Measurements from ENCODE around the gene ANKRD55.
A peak's percentile ranks its signal among the peaks of the same experiment; 100 is the strongest.

ANKRD55 gene

DNA sequence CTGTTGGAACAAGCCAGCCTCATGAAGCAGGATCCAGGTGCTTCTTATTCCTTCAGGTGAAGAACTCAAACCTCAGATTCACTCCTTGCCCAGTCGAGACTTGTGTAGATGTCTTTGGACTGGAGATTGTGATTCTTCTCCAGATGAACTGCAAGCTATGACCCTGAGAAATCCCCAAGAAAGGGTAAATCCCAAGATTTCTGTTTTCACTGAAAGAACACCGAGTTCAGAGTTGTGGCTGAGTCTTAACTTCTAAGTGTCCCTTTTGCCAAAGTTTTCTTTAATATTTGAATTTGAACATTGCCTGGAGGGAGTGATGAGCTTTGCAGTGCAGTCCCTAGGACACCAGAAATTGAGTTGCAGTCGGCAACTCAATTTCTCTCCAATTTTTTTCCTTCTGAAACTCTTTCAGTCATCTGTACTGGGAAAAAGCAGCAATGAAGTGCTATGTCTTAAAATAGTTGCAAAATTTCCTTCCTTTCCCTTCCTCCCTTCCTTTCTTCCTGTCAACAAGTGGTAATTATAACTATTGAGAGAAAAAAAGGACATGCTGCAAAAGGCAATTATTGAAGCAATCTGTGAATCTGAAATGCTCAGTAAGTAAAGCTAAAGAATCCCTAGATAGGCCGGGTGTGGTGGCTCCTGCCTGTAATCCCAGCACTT lies 56.1 kb downstream of the ANKRD55 start:
- DNase-seq = no peak
- H2AFZ ChIP-seq (ENCODE audit: low read length) = no peak overlapping the region
- H4K20me1 ChIP-seq (ENCODE audit: insufficient read depth, low read length) = no peaks in the 10 kb centered on the region
- 0 out of 2 replicates have a peak, but pooled peaks cover 4% of the 10 kb centered on the region for H3F3A ChIP-seq (ENCODE audit: insufficient read depth, low read length)
- H3K4me3 ChIP-seq (ENCODE audit: low read length) = no peak overlapping the region
- no peak overlapping the region for H3K9ac ChIP-seq (ENCODE audit: low read length)
- H3K27me3 ChIP-seq (replicated peaks; ENCODE audit: insufficient read depth, low read length) = no peaks in the 10 kb centered on the region
- TF ChIP-seq EZH2 (optimal IDR thresholded peaks at IDR 0.05; ENCODE audit: low read depth, low read length) (no peak), CTCF (IDR thresholded peaks at IDR 0.05; ENCODE audit: low read length) (no peak), EZH2phosphoT487 (IDR thresholded peaks at IDR 0.05; ENCODE audit: low read length) (no peak)
- no peak overlapping the region for H3K27ac ChIP-seq (ENCODE audit: low read length)
- peaks cover 15% of the 10 kb centered on the region for H3K4me1 ChIP-seq (ENCODE audit: low read length)
- H3K9me3 ChIP-seq (replicated peaks; ENCODE audit: insufficient read depth, low read length) = no peaks in the 10 kb centered on the region
- H3K79me2 ChIP-seq (ENCODE audit: low read length) = no peaks in the 10 kb centered on the region
- H3K4me2 ChIP-seq (ENCODE audit: low read depth, low read length) = no peak overlapping the region
- H3K9me2 ChIP-seq (replicated peaks; ENCODE audit: insufficient read depth, low read length) = no peaks in the 10 kb centered on the region
- H3K36me3 ChIP-seq (replicated peaks; ENCODE audit: insufficient read depth, low read length) = no peaks in the 10 kb centered on the region

DNA sequence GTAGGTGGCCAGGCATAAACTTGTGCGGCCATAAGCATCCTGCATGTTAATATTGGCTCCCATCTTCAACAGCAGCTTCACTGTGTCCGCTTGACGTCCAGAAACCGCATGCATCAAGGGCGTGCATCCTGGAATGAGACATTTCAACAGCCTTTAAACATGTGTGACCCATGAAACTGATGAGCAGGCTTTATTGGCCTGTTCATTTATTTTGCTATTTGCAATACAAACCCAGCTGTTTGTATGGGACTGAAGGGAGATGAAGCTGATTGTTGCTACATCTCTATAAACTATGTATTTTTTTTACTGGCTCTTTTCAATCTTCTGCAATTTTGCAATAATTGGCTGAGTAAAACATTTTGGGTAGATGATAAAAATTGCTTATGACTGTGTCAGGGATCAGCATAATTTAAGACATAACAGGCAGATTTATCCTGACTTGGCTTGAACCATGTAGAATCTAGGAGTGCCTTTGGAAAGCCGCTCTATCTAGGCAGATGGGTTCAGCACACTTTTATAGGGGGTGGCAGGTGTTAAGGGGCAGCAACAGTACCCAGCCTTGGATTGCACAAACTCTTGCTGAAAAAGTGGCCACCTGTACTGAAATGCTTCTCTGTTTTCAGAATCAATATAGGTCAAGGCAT lies 56.9 kb downstream of the ANKRD55 start:
- TF ChIP-seq CTCF (IDR thresholded peaks at IDR 0.05; ENCODE audit: low read length) = no peak
- no peak for TF ChIP-seq EZH2phosphoT487 (IDR thresholded peaks at IDR 0.05; ENCODE audit: low read length)
- TF ChIP-seq EZH2 (optimal IDR thresholded peaks at IDR 0.05; ENCODE audit: low read depth, low read length) = no peak
- Histone ChIP-seq H3K9me3 (replicated peaks; ENCODE audit: insufficient read depth, low read length) (no peaks in the 10 kb centered on the region), H3K4me1 (ENCODE audit: low read length) (peaks cover 15% of the 10 kb centered on the region), H3K9ac (ENCODE audit: low read length) (no peak overlapping the region), H3F3A (ENCODE audit: insufficient read depth, low read length) (0 out of 2 replicates have a peak, but pooled peaks cover 4% of the 10 kb centered on the region), H3K79me2 (ENCODE audit: low read length) (no peaks in the 10 kb centered on the region), H3K4me2 (ENCODE audit: low read depth, low read length) (0 out of 2 replicates have a peak overlapping the region, but pooled peaks have one; percentile 33), H3K27ac (ENCODE audit: low read length) (no peak overlapping the region), H3K9me2 (replicated peaks; ENCODE audit: insufficient read depth, low read length) (no peaks in the 10 kb centered on the region), H2AFZ (ENCODE audit: low read length) (no peak overlapping the region), H3K36me3 (replicated peaks; ENCODE audit: insufficient read depth, low read length) (no peaks in the 10 kb centered on the region), H3K4me3 (ENCODE audit: low read length) (no peak overlapping the region), H3K27me3 (replicated peaks; ENCODE audit: insufficient read depth, low read length) (no peaks in the 10 kb centered on the region), H4K20me1 (ENCODE audit: insufficient read depth, low read length) (no peaks in the 10 kb centered on the region)
- no peak for DNase-seq

DNA sequence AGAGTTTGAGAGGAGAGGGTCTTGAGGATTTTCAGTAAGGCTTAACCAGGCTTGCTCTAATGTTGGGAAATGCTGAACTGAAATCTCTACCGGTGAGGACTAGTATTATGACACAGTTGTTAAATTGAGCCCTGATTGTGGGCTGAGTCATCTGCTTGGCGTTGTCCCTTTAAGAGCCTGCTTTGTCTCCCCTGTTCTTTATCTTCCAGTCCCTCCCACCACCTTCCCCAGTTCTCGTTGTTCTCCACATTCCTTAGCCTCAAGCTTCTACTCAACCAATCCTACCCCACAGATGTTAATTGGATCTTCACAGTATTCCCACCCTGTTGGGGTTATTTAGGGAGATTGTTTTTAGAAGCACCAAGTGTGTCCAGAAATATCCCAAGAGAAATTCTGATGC lies 57.6 kb downstream of the ANKRD55 start:
- Histone ChIP-seq H3K9me3 (replicated peaks; ENCODE audit: insufficient read depth, low read length) (no peaks in the 10 kb centered on the region), H3K9me2 (replicated peaks; ENCODE audit: insufficient read depth, low read length) (no peaks in the 10 kb centered on the region), H3K9ac (ENCODE audit: low read length) (no peak overlapping the region), H3K27me3 (replicated peaks; ENCODE audit: insufficient read depth, low read length) (no peaks in the 10 kb centered on the region), H3K4me2 (ENCODE audit: low read depth, low read length) (peak overlapping the region; percentile 33; the same call in 1 of the 2 replicates), H3K4me1 (ENCODE audit: low read length) (peaks cover 15% of the 10 kb centered on the region), H3F3A (ENCODE audit: insufficient read depth, low read length) (0 out of 2 replicates have a peak, but pooled peaks cover 4% of the 10 kb centered on the region), H3K36me3 (replicated peaks; ENCODE audit: insufficient read depth, low read length) (no peaks in the 10 kb centered on the region), H3K79me2 (ENCODE audit: low read length) (no peaks in the 10 kb centered on the region), H2AFZ (ENCODE audit: low read length) (peak overlapping the region; percentile 61), H4K20me1 (ENCODE audit: insufficient read depth, low read length) (no peaks in the 10 kb centered on the region), H3K27ac (ENCODE audit: low read length) (no peak overlapping the region), H3K4me3 (ENCODE audit: low read length) (no peak overlapping the region)
- DNase-seq = no peak
- TF ChIP-seq CTCF (IDR thresholded peaks at IDR 0.05; ENCODE audit: low read length) (no peak), EZH2 (optimal IDR thresholded peaks at IDR 0.05; ENCODE audit: low read depth, low read length) (no peak), EZH2phosphoT487 (IDR thresholded peaks at IDR 0.05; ENCODE audit: low read length) (no peak)
